DMS53 (cell line): ENCODE results near the gene ZNF350.
"Not testable (repeated sequence)": the region's sequence is repeated elsewhere in the genome, so short reads cannot be mapped to it uniquely, and the experiment has no call there.

Experiments used
- DNase-seq: peaks from one replicate; lab custom pipeline; 2025; lab: John Stamatoyannopoulos, UW

The ZNF350 gene

GRCh38 chr19:51986309-51987291 is at the start of gene ZNF350:
ZNF350 (minus strand) TSS chr19:51986840; CDS start chr19:51974360, 12,480 bp downstream.
- peak; percentile 98 for DNase-seq

- DNase-seq, result peak; percentile 35
Observed at GRCh38 chr19:52034051-52034728, 47.5 kb upstream of the ZNF350 start.

GRCh38 chr19:52028780-52029123 is 42.1 kb upstream of the ZNF350 start:
- DNase-seq, result peak; percentile 69

- DNase-seq, result peak; percentile 94
Observed at GRCh38 chr19:52028027-52028779, 41.6 kb upstream of the ZNF350 start, which contains the start of gene ZNF614. ZNF614 (minus strand) TSS chr19:52028379; CDS start chr19:52025745, 2,634 bp downstream.

- DNase-seq, result peak; percentile 84
Observed at GRCh38 chr19:52026255-52026990, 39.8 kb upstream of the ZNF350 start.

- peak; percentile 91 for DNase-seq
Observed at GRCh38 chr19:52024478-52024877, 37.8 kb upstream of the ZNF350 start.

GRCh38 chr19:52022193-52022592 is 35.6 kb upstream of the ZNF350 start:
- DNase-seq, result no peak

- DNase-seq, result no peak
Observed at GRCh38 chr19:52020506-52020905, 33.9 kb upstream of the ZNF350 start.

- DNase-seq, result no peak
Observed at GRCh38 chr19:52010674-52011073, 24.0 kb upstream of the ZNF350 start.

- peak; percentile 93 for DNase-seq
Observed at GRCh38 chr19:52007806-52008557, 21.3 kb upstream of the ZNF350 start, which contains the start of gene ZNF615. ZNF615 (minus strand) TSS chr19:52008211; CDS start chr19:52003711, 4,500 bp downstream.

GRCh38 chr19:52007451-52007805 is 20.8 kb upstream of the ZNF350 start:
- DNase-seq, result peak; percentile 63

GRCh38 chr19:51994048-51994644 is 7.5 kb upstream of the ZNF350 start:
- no peak for DNase-seq

GRCh38 chr19:51993422-51993821 is 6.8 kb upstream of the ZNF350 start:
- no peak for DNase-seq

- DNase-seq, result no peak
Observed at GRCh38 chr19:51983361-51983760, 3.3 kb downstream of the ZNF350 start.

GRCh38 chr19:51980926-51981325 is 5.7 kb downstream of the ZNF350 start:
- DNase-seq, result not testable (repeated sequence)

- DNase-seq, result no peak
Observed at GRCh38 chr19:51980116-51980736, 6.4 kb downstream of the ZNF350 start.

GRCh38 chr19:51978882-51979281 is 7.8 kb downstream of the ZNF350 start:
- DNase-seq, result no peak

GRCh38 chr19:51977346-51977745 is 9.3 kb downstream of the ZNF350 start:
- no peak for DNase-seq

- DNase-seq, result no peak
Observed at GRCh38 chr19:51976852-51977251, 9.8 kb downstream of the ZNF350 start.

- not testable (repeated sequence) for DNase-seq
Observed at GRCh38 chr19:51975787-51976186, 10.9 kb downstream of the ZNF350 start.
